Peyer's patch (tissue), 4 donors: ENCODE data around the gene THBD.

Source experiments
- CTCF ChIP-seq, 6 experiments: fragments of 450-650 bp in 4 of 6; fragments of 200-600 bp in 2 of 6; sonication (generic) in 1 of 6; IDR thresholded peaks; one replicate each; pipeline ENCODE4 v1.5.1; 2017 to 2019; ENCODE audit warnings: antibody characterized with exemption in 6 of 6, mild to moderate bottlenecking in 3 of 6, moderate library complexity in 1 of 6
- POLR2A ChIP-seq, 2 donors: fragments of 450-650 bp; IDR thresholded peaks; one replicate each; pipeline ENCODE4 v1.5.1; 2017; ENCODE audit warnings: antibody characterized with exemption in 2 of 2, mild to moderate bottlenecking in 2 of 2, moderate library complexity in 2 of 2

DNA sequence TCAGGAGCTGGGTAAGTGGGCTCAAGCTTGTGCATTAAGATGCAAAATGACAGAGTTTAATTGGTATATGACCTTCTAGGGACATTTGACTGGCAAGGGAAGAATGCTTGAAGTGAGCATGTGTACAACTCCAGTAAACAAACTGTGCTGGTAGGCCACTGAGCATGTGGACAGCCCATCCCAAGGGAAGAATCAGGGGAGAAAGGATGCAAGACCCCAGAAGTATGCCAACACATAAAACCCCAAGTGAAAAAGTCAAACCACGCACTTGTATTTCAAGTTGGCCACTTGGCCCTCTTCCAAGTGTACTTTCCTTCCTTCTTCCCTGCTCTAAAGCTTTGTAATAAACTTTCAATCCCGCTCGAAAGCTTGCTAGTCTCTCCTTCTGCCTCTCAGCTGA, 10.4 kb upstream of the THBD start:
- TF ChIP-seq CTCF (IDR thresholded peaks at IDR 0.05) (no peak), POLR2A (IDR thresholded peaks at IDR 0.05) (no peak)
